GM23248 (cell line): ENCODE measurements around the gene VAV2. TPM values are rescaled to one million over a fixed set of nuclear protein-coding genes. Genes with fewer than 3 reads are reported as not detected.

ENCODE experiments used
- DNase-seq: peaks from one replicate; pipeline ENCODE4 v3.0.0-alpha.2; 2015
- H2AFZ ChIP-seq: fragments of 200-600 bp; sonication (generic); 2 replicates; pipeline ENCODE4 v1.6.1; 2016; ENCODE audit warnings: antibody characterized with exemption
- H3F3A ChIP-seq: fragments of 200-600 bp; sonication (generic); 2 replicates; pipeline ENCODE4 v1.6.1; 2016; ENCODE audit warnings: mild to moderate bottlenecking, antibody characterized with exemption, mixed run types; ENCODE audit not compliant: insufficient read depth
- H3K27ac ChIP-seq: fragments of 200-600 bp; sonication (generic); 2 replicates; pipeline ENCODE4 v1.5.1; 2016; ENCODE audit warnings: mild to moderate bottlenecking
- H3K27me3 ChIP-seq: fragments of 200-600 bp; sonication (generic); replicated peaks from 2 replicates; pipeline ENCODE4 v1.6.1; 2016; ENCODE audit warnings: mild to moderate bottlenecking; ENCODE audit not compliant: insufficient read depth
- H3K36me3 ChIP-seq: fragments of 200-600 bp; sonication (generic); 2 replicates; pipeline ENCODE4 v1.6.1; 2016; ENCODE audit warnings: low read depth, mild to moderate bottlenecking
- H3K4me1 ChIP-seq: fragments of 200-600 bp; sonication (generic); 2 replicates; pipeline ENCODE4 v1.6.1; 2016; ENCODE audit warnings: mild to moderate bottlenecking; ENCODE audit not compliant: insufficient read depth
- H3K4me2 ChIP-seq: fragments of 200-600 bp; sonication (generic); one replicate; pipeline ENCODE4 v1.6.1; 2016; ENCODE audit warnings: mild to moderate bottlenecking; ENCODE audit not compliant: unreplicated experiment
- H3K4me3 ChIP-seq: fragments of 200-600 bp; sonication (generic); 2 replicates; pipeline ENCODE4 v1.5.1; 2016; ENCODE audit warnings: mild to moderate bottlenecking
- H3K79me2 ChIP-seq: fragments of 200-600 bp; sonication (generic); 2 replicates; pipeline ENCODE4 v1.6.1; 2016; ENCODE audit warnings: mild to moderate bottlenecking; ENCODE audit not compliant: insufficient read depth
- H3K9ac ChIP-seq: fragments of 200-600 bp; sonication (generic); 2 replicates; pipeline ENCODE4 v1.6.1; 2016; ENCODE audit warnings: mild to moderate bottlenecking
- H3K9me2 ChIP-seq: fragments of 200-600 bp; sonication (generic); 2 replicates; pipeline ENCODE4 v1.6.1; 2016; ENCODE audit warnings: mixed run types, mild to moderate bottlenecking, moderate library complexity; ENCODE audit not compliant: insufficient read depth
- H3K9me3 ChIP-seq: fragments of 200-600 bp; sonication (generic); one replicate; pipeline ENCODE4 v1.6.1; 2017; ENCODE audit warnings: low read depth
- H4K20me1 ChIP-seq: fragments of 200-600 bp; sonication (generic); 2 replicates; pipeline ENCODE4 v1.6.0; 2016; ENCODE audit not compliant: insufficient read depth
- EZH2 ChIP-seq: fragments of 200-600 bp; sonication (generic); IDR thresholded peaks from 2 replicates; pipeline ENCODE4 v1.6.1; 2018; ENCODE audit warnings: antibody characterized with exemption, mild to moderate bottlenecking; ENCODE audit not compliant: insufficient read depth, poor library complexity, severe bottlenecking
- EZH2phosphoT487 ChIP-seq: fragments of 200-600 bp; sonication (generic); IDR thresholded peaks from 2 replicates; pipeline ENCODE4 v1.6.1; 2018; ENCODE audit warnings: antibody characterized with exemption, moderate library complexity, mild to moderate bottlenecking, low read depth; ENCODE audit not compliant: insufficient read depth
- WGBS, 2 experiments: methylation state at CpG; one replicate each; pipeline ENCODE4 v1.1.6; 2015 to 2017; ENCODE audit warnings: low lambda C conversion rate in 2 of 2, low coverage in 1 of 2; ENCODE audit errors: missing lambda C conversion rate in 2 of 2; 5-methylcytosine and 5-hydroxymethylcytosine counted together
- in situ Hi-C: fragments of 300-500 bp; cut with MboI; formaldehyde crosslinking; loops from 2 replicates; pipeline ENCODE4 v1.15.0; 2020
- polyA plus RNA-seq: library from polyadenylated mRNA; unstranded; fragments of >200 nt; fragmentation: Nextera tagmentation; extraction: Ambion mirVana; gene quantifications from 2 replicates; pipeline ENCODE4 v1.2.1, GENCODE V29; 2016
- total RNA-seq: library from RNA; depleted of rRNA; stranded (reverse); fragments of >200 nt; shearing (Covaris generic); gene quantifications from 2 replicates; pipeline ENCODE4 v1.2.3, GENCODE V29; 2014

Gene VAV2
- total and polyA plus RNA-seq, 2 experiments from 2014 or later: 6.7 to 9.0 TPM

GRCh38 chr9:133868203-133868602 lies 123.9 kb downstream of the VAV2 start:
- H3K27me3 ChIP-seq: no peaks in the 10 kb centered on the region
- TF ChIP-seq EZH2: no peak
- no peak for TF ChIP-seq EZH2phosphoT487
- H3K4me3 ChIP-seq: no peak overlapping the region
- no peaks in the 10 kb centered on the region; the same call in 1 of the 2 replicates for H4K20me1 ChIP-seq
- peaks cover 43% of the 10 kb centered on the region for H3K79me2 ChIP-seq
- no peaks in the 10 kb centered on the region for H3K9me2 ChIP-seq
- no peak overlapping the region for H2AFZ ChIP-seq
- DNase-seq: no peak
- WGBS, 2 experiments: 98 to 99% methylated on average over 18 of the region's 18 CpGs
- H3K36me3 ChIP-seq: no peaks in the 10 kb centered on the region
- H3K9ac ChIP-seq: no peak overlapping the region
- in situ Hi-C loops: no loop called here
- no peaks in the 10 kb centered on the region for H3F3A ChIP-seq
- no peak overlapping the region for H3K4me2 ChIP-seq
- no peaks in the 10 kb centered on the region for H3K9me3 ChIP-seq
- H3K27ac ChIP-seq: no peak overlapping the region
- no peaks in the 10 kb centered on the region; the same call in 1 of the 2 replicates for H3K4me1 ChIP-seq

GRCh38 chr9:133866946-133867345 lies 125.2 kb downstream of the VAV2 start:
- H3K79me2 ChIP-seq: peaks cover 38% of the 10 kb centered on the region

GRCh38 chr9:133864011-133864410 lies 128.1 kb downstream of the VAV2 start:
- Histone ChIP-seq H4K20me1 (no peaks in the 10 kb centered on the region; the same call in 1 of the 2 replicates), H3F3A (no peaks in the 10 kb centered on the region), H3K79me2 (peaks cover 30% of the 10 kb centered on the region; the same call in 1 of the 2 replicates), H3K36me3 (no peaks in the 10 kb centered on the region), H3K9me2 (no peaks in the 10 kb centered on the region), H3K9ac (no peak overlapping the region), H3K9me3 (no peaks in the 10 kb centered on the region), H3K4me2 (no peak overlapping the region), H3K27ac (no peak overlapping the region), H3K27me3 (no peaks in the 10 kb centered on the region), H2AFZ (no peak overlapping the region), H3K4me3 (no peak overlapping the region), H3K4me1 (no peaks in the 10 kb centered on the region)
- 63 to 70% methylated on average over 16 of the region's 16 CpGs for WGBS, 2 experiments
- in situ Hi-C loops: no loop called here
- no peak for TF ChIP-seq EZH2phosphoT487
- TF ChIP-seq EZH2: no peak
- DNase-seq: no peak

More at GRCh38 chr9:133866946-133867345, 125.2 kb downstream of the VAV2 start:
- in situ Hi-C loops: no loop called here
- Histone ChIP-seq H3K4me1 (no peaks in the 10 kb centered on the region), H3K9me2 (no peaks in the 10 kb centered on the region), H2AFZ (no peak overlapping the region), H3K9me3 (no peaks in the 10 kb centered on the region), H3K4me3 (no peak overlapping the region), H3F3A (no peaks in the 10 kb centered on the region), H3K9ac (no peak overlapping the region), H3K36me3 (no peaks in the 10 kb centered on the region), H3K27me3 (no peaks in the 10 kb centered on the region), H3K27ac (no peak overlapping the region), H3K4me2 (no peak overlapping the region), H4K20me1 (no peaks in the 10 kb centered on the region; the same call in 1 of the 2 replicates)
- 91 to 92% methylated on average over 17 of the region's 17 CpGs for WGBS, 2 experiments
- TF ChIP-seq EZH2phosphoT487: no peak
- no peak for TF ChIP-seq EZH2
- no peak for DNase-seq

- peaks cover 23% of the 10 kb centered on the region; the same call in 1 of the 2 replicates for H3K79me2 ChIP-seq
- H3K9me2 ChIP-seq: no peaks in the 10 kb centered on the region
- H3K4me2 ChIP-seq: no peak overlapping the region
These were observed 128.9 kb downstream of the VAV2 start for GRCh38 chr9:133863257-133863592.

More at GRCh38 chr9:133863257-133863592, 128.9 kb downstream of the VAV2 start:
- in situ Hi-C loops: no loop called here
- Histone ChIP-seq H3K36me3 (no peaks in the 10 kb centered on the region), H3K27ac (no peak overlapping the region), H3K9me3 (no peaks in the 10 kb centered on the region), H3F3A (no peaks in the 10 kb centered on the region), H3K4me1 (no peaks in the 10 kb centered on the region), H3K27me3 (no peaks in the 10 kb centered on the region), H3K4me3 (no peak overlapping the region), H3K9ac (no peak overlapping the region), H2AFZ (no peak overlapping the region), H4K20me1 (no peaks in the 10 kb centered on the region; the same call in 1 of the 2 replicates)
- no peak for DNase-seq
- TF ChIP-seq EZH2 (no peak), EZH2phosphoT487 (no peak)
- WGBS, 2 experiments: 92% methylated on average over 19 of the region's 19 CpGs
